Measurements from ENCODE around the gene WNK1. TPM values are rescaled to one million over a fixed set of nuclear protein-coding genes. Genes with fewer than 3 reads are reported as not detected.

Gene WNK1
- total RNA-seq, 1 donor from 2014 or later = 160 TPM

- Mint-ChIP-seq H3K36me3 (ENCODE audit: low read depth, unreplicated experiment) (no peaks in the 10 kb centered on the region), H3K27me3 (ENCODE audit: unreplicated experiment) (no peaks in the 10 kb centered on the region), H3K4me1 (ENCODE audit: unreplicated experiment) (peaks cover 20% of the 10 kb centered on the region), H3K27ac (ENCODE audit: unreplicated experiment) (no peak overlapping the region), H3K4me3 (ENCODE audit: unreplicated experiment) (no peak overlapping the region), H3K9me3 (ENCODE audit: unreplicated experiment) (no peaks in the 10 kb centered on the region)
- no peak for DNase-seq (ENCODE audit: low spot score)
- no peak for TF ChIP-seq CTCF (IDR thresholded peaks at IDR 0.05; ENCODE audit: unreplicated experiment)
Measured at GRCh38 chr12:777550-778047, 25.2 kb downstream of the WNK1 start.

- Mint-ChIP-seq H3K4me3 (ENCODE audit: unreplicated experiment) (no peak overlapping the region), H3K27ac (ENCODE audit: unreplicated experiment) (no peak overlapping the region), H3K4me1 (ENCODE audit: unreplicated experiment) (peaks cover 20% of the 10 kb centered on the region), H3K9me3 (ENCODE audit: unreplicated experiment) (no peaks in the 10 kb centered on the region), H3K36me3 (ENCODE audit: low read depth, unreplicated experiment) (no peaks in the 10 kb centered on the region), H3K27me3 (ENCODE audit: unreplicated experiment) (no peaks in the 10 kb centered on the region)
- TF ChIP-seq CTCF (IDR thresholded peaks at IDR 0.05; ENCODE audit: unreplicated experiment) = no peak
- no peak for DNase-seq (ENCODE audit: low spot score)
Measured at GRCh38 chr12:778615-779014, 26.2 kb downstream of the WNK1 start.

- Mint-ChIP-seq H3K4me1 (ENCODE audit: unreplicated experiment) (peaks cover 13% of the 10 kb centered on the region), H3K36me3 (ENCODE audit: low read depth, unreplicated experiment) (no peaks in the 10 kb centered on the region), H3K9me3 (ENCODE audit: unreplicated experiment) (no peaks in the 10 kb centered on the region), H3K27me3 (ENCODE audit: unreplicated experiment) (no peaks in the 10 kb centered on the region), H3K4me3 (ENCODE audit: unreplicated experiment) (no peak overlapping the region), H3K27ac (ENCODE audit: unreplicated experiment) (peak overlapping the region; percentile 25)
- no peak for DNase-seq (ENCODE audit: low spot score)
- TF ChIP-seq CTCF (IDR thresholded peaks at IDR 0.05; ENCODE audit: unreplicated experiment) = no peak
Measured at GRCh38 chr12:779745-780734, 27.7 kb downstream of the WNK1 start.

- no peak for DNase-seq (ENCODE audit: low spot score)
- peaks cover 13% of the 10 kb centered on the region for H3K4me1 Mint-ChIP-seq (ENCODE audit: unreplicated experiment)
- TF ChIP-seq CTCF (IDR thresholded peaks at IDR 0.05; ENCODE audit: unreplicated experiment) = no peak
- H3K4me3 Mint-ChIP-seq (ENCODE audit: unreplicated experiment) = no peak overlapping the region
- H3K27me3 Mint-ChIP-seq (ENCODE audit: unreplicated experiment) = no peaks in the 10 kb centered on the region
- peak overlapping the region; percentile 17 for H3K27ac Mint-ChIP-seq (ENCODE audit: unreplicated experiment)
- no peaks in the 10 kb centered on the region for H3K9me3 Mint-ChIP-seq (ENCODE audit: unreplicated experiment)
- no peaks in the 10 kb centered on the region for H3K36me3 Mint-ChIP-seq (ENCODE audit: low read depth, unreplicated experiment)
Measured at GRCh38 chr12:780750-781379, 28.5 kb downstream of the WNK1 start.

Measured in endothelial cell (in vitro differentiated cells).